Activated T-cell treated with anti-CD3 and anti-CD28 coated beads, Interleukin-2, amount 50 U/mL, for 24 hours (primary cell): ENCODE results near the gene KDELR3.

Experiments
- DNase-seq: peaks from one replicate; pipeline ENCODE4 v3.0.0-alpha.2; 2020
- H3K27ac Mint-ChIP-seq: 2 replicates; pipeline ENCODE4 v1.8.0; 2020; ENCODE audit warnings: mild to moderate bottlenecking, mixed read lengths
- H3K27me3 Mint-ChIP-seq: 2 replicates; pipeline ENCODE4 v1.8.0; 2020; ENCODE audit warnings: mixed read lengths
- H3K36me3 Mint-ChIP-seq: 2 replicates; pipeline ENCODE4 v1.8.0; 2020; ENCODE audit warnings: low read depth, mixed read lengths
- H3K4me1 Mint-ChIP-seq: 2 replicates; pipeline ENCODE4 v1.8.0; 2020; ENCODE audit warnings: low read depth, mixed read lengths
- H3K4me3 Mint-ChIP-seq: 2 replicates; pipeline ENCODE4 v1.8.0; 2020; ENCODE audit warnings: mild to moderate bottlenecking, moderate library complexity, mixed read lengths
- H3K9me3 Mint-ChIP-seq: 2 replicates; pipeline ENCODE4 v1.8.0; 2020; ENCODE audit warnings: mixed read lengths

The KDELR3 gene

GRCh38 chr22:38474003-38474607 is 6.2 kb downstream of the KDELR3 start:
- peaks cover 4% of the 10 kb centered on the region for H3K27me3 Mint-ChIP-seq
- no peak overlapping the region for H3K4me3 Mint-ChIP-seq
- peaks cover 6% of the 10 kb centered on the region for H3K4me1 Mint-ChIP-seq
- no peak overlapping the region for H3K27ac Mint-ChIP-seq
- peaks cover 3% of the 10 kb centered on the region for H3K36me3 Mint-ChIP-seq
- DNase-seq = peak; percentile 19
- no peaks in the 10 kb centered on the region for H3K9me3 Mint-ChIP-seq

GRCh38 chr22:38477585-38477984 is 9.7 kb downstream of the KDELR3 start:
- peak; percentile 17 for DNase-seq
- Mint-ChIP-seq H3K4me3 (no peak overlapping the region), H3K36me3 (peaks cover 33% of the 10 kb centered on the region), H3K9me3 (no peaks in the 10 kb centered on the region), H3K27me3 (no peaks in the 10 kb centered on the region), H3K4me1 (peaks cover 11% of the 10 kb centered on the region), H3K27ac (peak overlapping the region; percentile 24)

- no peak overlapping the region for H3K4me3 Mint-ChIP-seq
- peaks cover 23% of the 10 kb centered on the region for H3K4me1 Mint-ChIP-seq
- H3K27ac Mint-ChIP-seq = peak overlapping the region; percentile 61
- no peaks in the 10 kb centered on the region for H3K27me3 Mint-ChIP-seq
- no peak for DNase-seq
- peaks cover 50% of the 10 kb centered on the region for H3K36me3 Mint-ChIP-seq
- H3K9me3 Mint-ChIP-seq = no peaks in the 10 kb centered on the region
These were observed 11.4 kb downstream of the KDELR3 start for GRCh38 chr22:38479096-38479837.

DNA sequence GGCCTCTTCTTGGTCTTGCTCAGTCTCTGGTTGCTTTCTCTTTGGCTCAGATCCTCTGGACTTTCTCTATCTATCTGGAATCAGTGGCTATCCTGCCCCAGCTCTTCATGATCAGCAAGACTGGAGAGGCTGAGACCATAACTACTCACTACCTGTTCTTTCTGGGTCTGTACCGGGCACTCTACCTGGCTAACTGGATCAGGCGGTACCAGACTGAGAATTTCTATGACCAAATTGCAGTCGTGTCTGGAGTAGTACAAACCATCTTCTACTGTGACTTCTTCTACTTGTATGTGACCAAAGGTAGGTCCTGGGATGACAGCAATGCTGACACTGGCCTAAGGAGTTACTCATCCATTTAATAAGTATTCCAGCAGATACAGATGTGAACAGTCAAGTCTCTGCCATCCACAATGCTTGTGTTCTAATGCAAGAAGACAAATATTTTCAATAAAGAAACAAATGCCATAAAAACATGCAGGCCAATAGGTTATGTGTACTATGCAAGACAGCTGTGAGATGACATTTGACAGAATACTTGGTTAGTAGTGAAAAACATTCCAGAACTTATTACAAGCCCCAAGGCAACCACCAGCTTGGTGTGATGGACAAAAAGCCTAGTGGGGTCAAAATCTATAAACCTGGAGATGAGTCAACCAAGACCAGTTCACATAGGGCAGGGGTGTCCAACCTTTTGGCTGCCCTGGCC is 13.4 kb downstream of the KDELR3 start:
- DNase-seq = peak; percentile 22

DNA sequence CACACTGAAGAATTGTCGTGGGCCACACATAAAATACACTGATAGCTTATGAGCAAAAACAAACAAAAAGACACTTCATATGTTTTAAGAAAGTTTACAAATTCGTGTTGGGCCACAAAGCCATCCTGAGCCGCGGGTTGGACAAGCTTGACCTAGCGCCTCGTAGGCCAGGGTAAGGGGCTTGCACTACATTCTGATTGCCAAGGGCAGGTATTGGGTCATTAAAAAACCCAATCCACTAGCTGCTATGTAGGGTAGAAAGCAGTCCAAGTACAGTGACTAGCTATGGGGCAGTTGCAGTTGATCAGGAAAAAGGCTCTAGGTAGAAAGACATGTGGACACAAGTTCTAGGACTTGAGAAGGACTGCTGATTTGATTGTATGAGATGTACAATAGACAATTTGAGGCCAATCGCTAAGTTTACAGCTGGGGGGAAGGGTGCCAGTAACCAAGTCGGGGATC is 14.0 kb downstream of the KDELR3 start:
- peaks cover 39% of the 10 kb centered on the region for H3K4me1 Mint-ChIP-seq
- H3K9me3 Mint-ChIP-seq = no peaks in the 10 kb centered on the region
- no peak overlapping the region for H3K4me3 Mint-ChIP-seq
- H3K27ac Mint-ChIP-seq = peak overlapping the region; percentile 58
- H3K27me3 Mint-ChIP-seq = no peaks in the 10 kb centered on the region
- peaks cover 76% of the 10 kb centered on the region for H3K36me3 Mint-ChIP-seq
- peak; percentile 29 for DNase-seq

More for the DNA sequence above, 13.4 kb downstream of the KDELR3 start:
- Mint-ChIP-seq H3K4me1 (peaks cover 33% of the 10 kb centered on the region), H3K36me3 (peaks cover 70% of the 10 kb centered on the region), H3K9me3 (no peaks in the 10 kb centered on the region), H3K27me3 (no peaks in the 10 kb centered on the region), H3K27ac (peak overlapping the region; percentile 73), H3K4me3 (no peak overlapping the region)

- peaks cover 42% of the 10 kb centered on the region for H3K4me1 Mint-ChIP-seq
- peak overlapping the region; percentile 26 for H3K27ac Mint-ChIP-seq
- no peaks in the 10 kb centered on the region for H3K27me3 Mint-ChIP-seq
- no peak overlapping the region for H3K4me3 Mint-ChIP-seq
- no peaks in the 10 kb centered on the region for H3K9me3 Mint-ChIP-seq
- H3K36me3 Mint-ChIP-seq = peaks cover 83% of the 10 kb centered on the region
- no peak for DNase-seq
These were observed 14.9 kb downstream of the KDELR3 start for GRCh38 chr22:38482662-38483308.

DNA sequence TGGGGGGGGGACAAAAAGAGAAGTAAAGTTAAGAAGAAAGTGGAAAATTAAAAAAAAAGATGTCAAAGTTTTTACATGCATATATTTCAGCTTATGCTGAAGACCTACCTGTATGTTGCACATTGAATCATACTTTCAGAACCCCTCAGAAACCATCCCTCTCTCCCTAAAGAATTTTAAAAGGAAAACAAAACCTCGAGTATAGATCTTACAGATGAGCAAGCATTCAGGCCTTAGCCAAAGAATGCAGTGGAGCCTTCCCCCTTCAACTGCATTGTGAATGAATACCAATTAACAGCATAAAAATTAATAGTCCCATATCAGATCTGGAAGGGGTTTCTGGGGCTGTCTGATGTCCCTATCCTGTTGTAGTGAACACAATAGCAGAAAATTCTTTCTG is 16.3 kb downstream of the KDELR3 start:
- Mint-ChIP-seq H3K27ac (peak overlapping the region; percentile 76), H3K36me3 (peaks cover 93% of the 10 kb centered on the region), H3K4me1 (peaks cover 53% of the 10 kb centered on the region), H3K4me3 (no peak overlapping the region), H3K9me3 (no peaks in the 10 kb centered on the region), H3K27me3 (no peaks in the 10 kb centered on the region)
- DNase-seq = no peak

DNA sequence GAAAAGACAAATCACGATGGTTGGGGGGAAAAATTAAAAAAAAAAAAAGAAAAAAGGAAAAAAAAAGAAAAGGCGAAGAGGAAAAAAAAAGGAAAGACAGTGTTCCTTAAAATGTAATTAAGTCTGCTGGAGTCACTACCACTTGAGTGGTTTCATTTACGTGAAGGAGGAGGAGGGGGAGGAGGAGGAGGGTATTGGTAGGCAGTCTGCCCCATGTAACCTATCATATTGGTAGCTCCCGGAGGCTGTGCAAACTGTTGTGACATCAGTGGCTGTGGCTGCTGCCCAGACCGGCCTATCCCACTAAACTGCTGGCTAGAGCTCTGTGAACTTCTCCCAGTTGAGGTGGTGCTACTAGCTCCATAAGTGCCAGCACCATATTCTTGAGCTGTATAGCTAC is 17.9 kb downstream of the KDELR3 start:
- peaks cover 97% of the 10 kb centered on the region for H3K36me3 Mint-ChIP-seq
- peak; percentile 31 for DNase-seq
- H3K4me1 Mint-ChIP-seq = peaks cover 67% of the 10 kb centered on the region
- no peak overlapping the region for H3K4me3 Mint-ChIP-seq
- no peaks in the 10 kb centered on the region for H3K9me3 Mint-ChIP-seq
- H3K27me3 Mint-ChIP-seq = no peaks in the 10 kb centered on the region
- H3K27ac Mint-ChIP-seq = peak overlapping the region; percentile 77

GRCh38 chr22:38487946-38488345 is 20.1 kb downstream of the KDELR3 start:
- Mint-ChIP-seq H3K4me1 (peaks cover 74% of the 10 kb centered on the region), H3K27me3 (no peaks in the 10 kb centered on the region), H3K27ac (peak overlapping the region; percentile 34), H3K4me3 (no peak overlapping the region), H3K9me3 (no peaks in the 10 kb centered on the region), H3K36me3 (peaks cover 97% of the 10 kb centered on the region)
- no peak for DNase-seq

GRCh38 chr22:38489142-38489541 is 21.2 kb downstream of the KDELR3 start:
- DNase-seq = no peak
- H3K4me3 Mint-ChIP-seq = no peak overlapping the region
- no peak overlapping the region for H3K27ac Mint-ChIP-seq
- no peaks in the 10 kb centered on the region for H3K27me3 Mint-ChIP-seq
- peaks cover 74% of the 10 kb centered on the region for H3K4me1 Mint-ChIP-seq
- H3K36me3 Mint-ChIP-seq = peaks cover 97% of the 10 kb centered on the region
- H3K9me3 Mint-ChIP-seq = no peaks in the 10 kb centered on the region

DNA sequence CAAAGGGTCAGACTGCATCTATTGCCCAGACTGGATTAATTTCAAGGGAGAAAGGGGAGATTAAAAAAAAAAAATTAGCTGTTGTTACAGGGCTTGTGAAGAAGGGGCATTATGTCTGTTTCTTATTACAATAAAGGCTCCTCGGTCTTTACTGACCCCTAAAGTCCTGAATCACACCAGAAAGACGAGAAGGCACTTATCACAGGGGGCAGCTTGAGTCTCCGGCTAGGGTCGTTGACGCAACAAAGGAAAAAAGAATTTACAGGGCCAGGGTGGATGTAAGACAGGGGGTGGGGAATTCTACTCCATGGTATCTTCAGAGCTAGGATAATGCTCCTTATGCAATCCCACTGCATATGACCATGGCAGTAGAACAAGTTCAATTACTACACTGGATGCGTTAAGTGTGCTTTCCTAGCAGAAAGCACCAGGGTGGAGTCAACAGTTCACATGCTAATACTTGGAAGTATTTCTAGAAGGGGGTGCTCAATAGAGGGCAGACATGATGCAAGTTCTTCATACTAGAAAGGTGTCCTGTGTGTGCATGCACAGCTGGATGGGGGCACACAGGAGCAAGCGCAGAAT is 21.8 kb downstream of the KDELR3 start:
- Mint-ChIP-seq H3K36me3 (peaks cover 97% of the 10 kb centered on the region), H3K27me3 (no peaks in the 10 kb centered on the region)

DNA sequence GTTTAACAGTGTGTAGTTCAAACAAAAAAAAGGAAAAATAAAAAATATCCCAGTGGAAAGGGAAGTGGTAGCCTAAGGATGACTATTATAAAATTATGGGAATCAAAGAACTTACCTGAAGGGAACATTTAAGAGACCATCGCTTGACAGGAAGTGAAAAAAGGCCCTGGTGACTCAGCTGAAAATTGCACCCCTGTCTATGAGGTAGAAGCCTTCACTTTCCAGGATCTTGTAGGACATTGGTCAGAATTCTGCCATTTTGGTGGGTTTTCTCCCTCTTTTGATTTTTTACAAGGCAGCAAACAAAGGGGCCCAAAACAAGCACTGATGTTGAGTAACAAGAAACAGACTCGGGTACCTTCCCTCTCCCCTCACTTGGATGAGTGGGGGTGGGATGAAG is 22.6 kb downstream of the KDELR3 start:
- no peak overlapping the region for H3K4me3 Mint-ChIP-seq
- no peaks in the 10 kb centered on the region for H3K9me3 Mint-ChIP-seq
- no peaks in the 10 kb centered on the region for H3K27me3 Mint-ChIP-seq
- H3K36me3 Mint-ChIP-seq = peaks cover 97% of the 10 kb centered on the region
- peak overlapping the region; percentile 95 for H3K27ac Mint-ChIP-seq
- no peak for DNase-seq
- H3K4me1 Mint-ChIP-seq = peaks cover 79% of the 10 kb centered on the region

More for the DNA sequence above, 21.8 kb downstream of the KDELR3 start:
- no peak overlapping the region for H3K4me3 Mint-ChIP-seq
- peak overlapping the region; percentile 95 for H3K27ac Mint-ChIP-seq
- H3K4me1 Mint-ChIP-seq = peaks cover 76% of the 10 kb centered on the region
- DNase-seq = no peak
- H3K9me3 Mint-ChIP-seq = no peaks in the 10 kb centered on the region

DNA sequence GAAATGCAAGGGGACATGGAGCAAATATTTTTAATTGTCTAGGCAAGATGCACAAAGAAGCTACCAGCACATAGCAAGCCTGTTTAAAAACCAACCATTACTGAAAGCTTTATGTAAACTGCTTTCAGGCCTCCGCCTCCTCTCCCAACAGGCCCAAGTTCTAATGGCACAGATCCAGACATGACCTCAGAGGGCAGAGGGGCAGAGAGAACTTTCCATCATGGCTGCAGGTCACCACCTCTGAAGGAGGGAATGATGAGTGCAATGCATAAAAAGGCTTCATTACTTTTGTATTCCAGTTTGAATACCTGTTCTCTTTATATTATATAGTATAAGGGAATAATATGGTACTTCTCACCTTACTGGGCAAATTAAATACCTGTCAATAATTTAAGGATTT is 23.0 kb downstream of the KDELR3 start:
- DNase-seq = no peak
- Mint-ChIP-seq H3K27me3 (no peaks in the 10 kb centered on the region), H3K4me1 (peaks cover 79% of the 10 kb centered on the region), H3K4me3 (no peak overlapping the region), H3K27ac (peak overlapping the region; percentile 95), H3K9me3 (no peaks in the 10 kb centered on the region), H3K36me3 (peaks cover 97% of the 10 kb centered on the region)

GRCh38 chr22:38491707-38492348 is 23.9 kb downstream of the KDELR3 start:
- Mint-ChIP-seq H3K4me1 (peaks cover 74% of the 10 kb centered on the region), H3K4me3 (no peak overlapping the region), H3K9me3 (no peaks in the 10 kb centered on the region), H3K27me3 (no peaks in the 10 kb centered on the region), H3K36me3 (peaks cover 97% of the 10 kb centered on the region), H3K27ac (peak overlapping the region; percentile 66)
- no peak for DNase-seq
